Suprapubic skin (tissue), 4 donors: ENCODE measurements around the gene FAM117B. TPM values are rescaled to one million over a fixed set of nuclear protein-coding genes. Genes with fewer than 3 reads are reported as not detected.

Source experiments
- DNase-seq, 2 donors: peaks; one replicate each; pipeline ENCODE4 v3.0.0-alpha.2; 2019; ENCODE audit warnings: low spot score in 2 of 2
- H3K27ac ChIP-seq: fragments of 200-600 bp; sonication (generic); one replicate; pipeline ENCODE4 v1.5.1; 2019
- H3K27me3 ChIP-seq: fragments of 200-600 bp; sonication (generic); one replicate; pipeline ENCODE4 v1.5.1; 2019
- H3K36me3 ChIP-seq: fragments of 200-600 bp; sonication (generic); one replicate; pipeline ENCODE4 v1.5.1; 2019
- H3K4me1 ChIP-seq: fragments of 200-600 bp; sonication (generic); one replicate; pipeline ENCODE4 v1.5.1; 2019
- H3K4me3 ChIP-seq: fragments of 200-600 bp; sonication (generic); one replicate; pipeline ENCODE4 v1.5.1; 2019; ENCODE audit warnings: mild to moderate bottlenecking
- H3K9me3 ChIP-seq: fragments of 200-600 bp; sonication (generic); one replicate; pipeline ENCODE4 v1.5.1; 2019
- CTCF ChIP-seq, 2 donors: fragments of 200-600 bp in 1 of 2; fragments of 450-650 bp in 1 of 2; sonication (generic) in 1 of 2; IDR thresholded peaks; one replicate each; pipeline ENCODE4 v1.5.1; 2016 to 2019; ENCODE audit warnings: antibody characterized with exemption in 2 of 2, mild to moderate bottlenecking in 1 of 2, moderate library complexity in 1 of 2
- EP300 ChIP-seq: sonication (generic); formaldehyde crosslinking; IDR thresholded peaks from one replicate; pipeline ENCODE4 v1.6.1; 2017; ENCODE audit warnings: antibody characterized with exemption
- POLR2A ChIP-seq, 2 donors: fragments of 450-650 bp; IDR thresholded peaks; one replicate each; pipeline ENCODE4 v1.6.1; 2017; ENCODE audit warnings: antibody characterized with exemption in 2 of 2, mild to moderate bottlenecking in 2 of 2, moderate library complexity in 2 of 2
- POLR2AphosphoS5 ChIP-seq, 3 donors: sonication (generic); formaldehyde crosslinking; IDR thresholded peaks; one replicate each; pipeline ENCODE4 v1.6.1; 2017; ENCODE audit warnings: antibody characterized with exemption in 3 of 3
- WGBS: methylation state at CpG from one replicate; pipeline ENCODE4 v1.1.5; 2018; 5-methylcytosine and 5-hydroxymethylcytosine counted together
- total RNA-seq, 4 donors: library from RNA; depleted of rRNA; stranded (reverse); fragments of >200 nt; gene quantifications; one replicate each; pipeline ENCODE4 v1.1.0, GENCODE V29; 2016

Gene FAM117B
- total RNA-seq, 4 donors from 2014 or later, result 11.2 to 40.0 (median 17.7) TPM

GRCh38 chr2:202818321-202818720 is 183.6 kb downstream of the FAM117B start:
- 91% methylated on average over 3 of the region's 3 CpGs for WGBS
- DNase-seq, result no peak
- TF ChIP-seq POLR2AphosphoS5 (IDR thresholded peaks at IDR 0.05) (no peak), EP300 (no peak), POLR2A (IDR thresholded peaks at IDR 0.05) (no peak), CTCF (IDR thresholded peaks at IDR 0.05) (no peak)
- H3K27ac ChIP-seq, result no peak overlapping the region
- no peaks in the 10 kb centered on the region for H3K27me3 ChIP-seq
- H3K4me3 ChIP-seq, result no peak overlapping the region
- H3K4me1 ChIP-seq, result peaks cover 8% of the 10 kb centered on the region
- H3K9me3 ChIP-seq, result no peaks in the 10 kb centered on the region
- no peaks in the 10 kb centered on the region for H3K36me3 ChIP-seq

Other genes starting within 250 kb of the FAM117B start
- gene ICA1L, start 236.8 kb downstream of the FAM117B start, total RNA-seq, result 1 to 10 TPM in 3 of 4 donors, under 1 TPM in 1; 0.85 to 4.2 (median 1.2) TPM